NK-92 treated with Interleukin-12 subunit alpha and Interleukin-12 subunit beta, amount 100 ng/mL, for 24 hours (cell line): ENCODE measurements around the gene BCL2L1.

ENCODE experiments used
- DNase-seq: peaks from one replicate; lab custom pipeline; 2025; lab: John Stamatoyannopoulos, UW

Gene BCL2L1

DNA sequence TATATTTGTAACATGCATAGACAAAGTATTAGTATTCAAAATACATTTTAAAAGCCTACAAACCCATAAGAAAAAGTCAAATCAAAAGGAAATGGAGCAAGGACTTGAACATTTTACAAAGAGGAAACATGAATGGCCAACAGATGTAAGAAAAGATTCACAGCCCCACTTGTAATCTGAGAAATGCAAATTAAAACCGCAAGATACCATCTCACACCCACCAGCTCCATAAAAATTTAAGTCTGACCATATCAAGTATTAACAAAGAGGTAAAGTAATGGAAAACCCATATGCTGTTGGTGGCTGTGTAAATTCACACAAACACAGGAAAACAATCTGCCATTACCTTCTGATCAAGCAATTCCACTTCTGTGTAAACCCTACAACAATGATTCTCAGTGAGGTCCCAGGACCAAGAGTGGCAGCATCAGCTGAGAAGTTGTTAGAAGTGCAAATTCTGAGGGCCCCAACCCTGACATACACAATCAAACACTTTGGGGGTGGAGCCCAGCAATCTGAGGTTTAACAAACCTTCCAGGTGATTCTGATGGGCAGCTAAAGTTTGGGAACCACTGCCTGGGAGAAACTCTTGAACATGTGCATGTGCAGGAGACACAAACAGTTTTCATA is 30.9 kb downstream of the BCL2L1 start:
- no peak for DNase-seq

DNA sequence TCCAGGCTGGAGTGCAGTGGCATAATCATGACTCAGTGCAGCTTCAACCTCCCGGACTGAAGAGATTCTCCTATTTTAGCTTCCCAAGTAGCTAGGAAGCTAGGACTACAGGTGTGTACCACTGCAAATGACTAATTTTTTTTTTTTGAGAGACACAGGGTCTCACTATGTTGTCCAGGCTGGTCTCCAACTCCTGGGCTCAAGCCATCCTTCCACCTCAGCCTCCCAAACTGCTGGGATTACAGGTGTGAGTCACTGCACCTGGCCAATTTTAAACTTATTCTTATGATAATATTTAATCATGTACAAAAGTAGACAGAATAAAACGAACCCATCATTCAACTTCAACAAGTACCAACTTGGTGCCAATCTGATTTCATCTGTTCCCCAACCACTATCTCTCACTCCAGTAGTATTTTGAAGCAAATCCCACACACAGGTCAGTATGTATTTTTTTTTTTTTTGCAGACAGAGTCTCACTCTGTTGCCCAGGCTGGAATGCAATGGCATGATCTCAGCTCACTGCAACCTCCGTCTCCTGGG is 32.5 kb downstream of the BCL2L1 start:
- DNase-seq, result no peak

DNA sequence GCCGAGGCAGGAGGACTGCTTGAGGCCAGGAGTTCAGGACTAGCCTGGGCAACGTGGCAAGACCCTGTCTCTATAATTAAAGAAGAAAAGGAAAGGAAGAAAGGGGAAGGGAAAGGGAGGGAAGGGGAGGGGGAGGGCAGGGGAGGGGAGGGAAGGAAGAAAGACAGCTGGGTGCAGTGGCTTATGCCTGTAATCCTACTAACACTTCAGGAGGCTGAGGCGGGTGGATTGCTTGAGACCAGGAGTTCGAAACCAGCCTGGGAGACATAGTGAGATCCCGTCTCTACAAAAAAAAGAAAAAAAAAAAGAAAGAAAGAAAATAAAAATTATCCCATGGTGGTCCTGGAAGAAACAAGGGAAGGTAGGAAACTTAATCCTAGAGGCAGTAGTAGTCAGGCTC is 33.5 kb downstream of the BCL2L1 start:
- no peak for DNase-seq

DNA sequence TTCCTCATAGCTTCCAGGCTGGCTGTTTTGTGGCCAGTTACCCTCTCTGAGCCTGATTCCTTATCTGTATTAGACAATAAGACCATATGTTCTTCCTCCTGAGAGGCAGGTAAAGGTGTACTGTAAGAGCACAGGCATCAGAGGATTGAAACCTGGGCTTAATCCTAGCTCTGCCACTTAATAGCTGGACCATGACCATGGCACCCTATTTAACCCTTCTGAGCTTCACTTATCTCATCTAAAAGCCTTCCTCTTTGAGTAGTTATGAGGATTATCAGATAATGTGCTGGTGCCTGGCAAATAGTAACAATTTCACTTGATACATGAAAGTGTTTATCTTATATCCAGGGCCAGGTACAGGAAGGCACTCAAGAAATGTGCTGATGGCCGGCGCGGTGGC is 34.9 kb downstream of the BCL2L1 start:
- no peak for DNase-seq

DNA sequence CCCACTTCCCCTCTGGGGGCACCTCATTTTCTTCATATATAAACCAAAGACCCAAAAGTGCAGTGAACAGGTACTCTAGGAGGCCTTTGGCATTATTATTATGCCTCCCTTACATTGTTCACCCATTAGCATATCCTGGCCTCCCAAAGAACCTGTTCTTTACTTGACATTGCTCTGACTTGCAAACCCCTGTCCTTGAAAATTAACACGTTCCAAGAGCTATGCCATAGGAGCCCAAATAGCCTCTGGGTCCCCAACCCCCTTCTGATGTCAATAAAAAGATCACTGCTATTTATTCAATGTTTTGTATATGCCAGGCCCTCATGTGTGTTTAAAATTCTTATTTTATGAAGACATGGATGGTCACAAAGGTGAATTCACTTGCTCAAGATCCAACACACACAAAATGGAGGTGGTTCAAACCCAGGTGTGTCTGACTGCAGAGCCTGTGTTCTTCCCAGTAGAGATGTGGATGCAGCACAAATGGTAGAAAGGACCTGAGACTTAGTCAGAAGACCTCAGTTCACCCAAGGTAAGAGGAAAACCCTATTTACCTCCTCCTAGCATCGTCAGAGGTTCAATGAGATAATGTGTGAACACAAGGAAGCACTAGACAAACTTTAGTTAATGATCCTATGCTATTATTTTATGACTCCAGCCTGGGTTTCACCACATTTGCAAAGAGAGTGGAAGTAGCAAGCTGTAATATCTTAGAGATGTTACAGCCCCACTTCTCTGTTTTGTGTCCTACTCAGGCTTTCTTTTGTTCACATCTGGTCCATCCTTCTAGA is 36.6 kb downstream of the BCL2L1 start:
- no peak for DNase-seq

DNA sequence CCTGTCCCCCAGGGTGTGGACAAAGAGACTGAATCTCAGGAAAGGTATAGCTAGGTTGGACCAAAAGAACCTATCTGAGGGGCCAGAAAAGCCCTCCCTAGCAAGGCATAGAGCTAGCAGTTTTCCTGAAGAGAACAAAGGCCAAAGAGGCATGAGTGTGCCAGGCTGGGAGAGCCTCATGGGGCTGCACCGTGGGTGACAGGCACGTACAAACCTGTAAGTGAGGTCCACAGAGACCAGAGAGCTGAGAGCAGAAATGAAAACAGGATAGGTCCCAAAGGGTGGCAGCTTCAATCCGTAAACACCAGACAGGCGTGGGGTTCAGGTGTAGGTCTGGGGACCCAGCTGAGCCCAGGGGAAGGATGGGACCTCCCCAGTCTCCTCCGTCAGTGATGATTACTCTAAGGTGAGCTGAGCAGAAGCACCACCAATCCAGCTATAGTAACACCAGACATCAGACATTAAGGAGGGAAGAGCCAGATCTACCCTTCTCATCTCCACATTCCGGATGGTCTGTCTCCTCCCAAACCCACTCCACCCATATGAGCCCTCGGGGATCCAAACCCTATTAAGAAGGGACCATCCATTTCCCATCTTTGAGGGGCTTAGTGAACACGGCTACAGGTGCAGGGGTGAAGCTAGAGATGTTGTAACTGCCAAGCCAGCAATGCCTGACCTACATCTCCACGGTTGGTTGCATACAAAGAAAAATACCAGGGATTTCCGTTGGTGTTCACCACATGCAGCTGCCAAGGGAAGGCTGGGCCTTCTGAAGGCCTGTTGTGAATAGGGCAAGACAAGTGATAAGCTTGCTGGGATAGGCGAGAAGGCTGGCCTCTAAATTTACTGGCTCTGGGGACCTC is 38.3 kb downstream of the BCL2L1 start:
- DNase-seq, result no peak

DNA sequence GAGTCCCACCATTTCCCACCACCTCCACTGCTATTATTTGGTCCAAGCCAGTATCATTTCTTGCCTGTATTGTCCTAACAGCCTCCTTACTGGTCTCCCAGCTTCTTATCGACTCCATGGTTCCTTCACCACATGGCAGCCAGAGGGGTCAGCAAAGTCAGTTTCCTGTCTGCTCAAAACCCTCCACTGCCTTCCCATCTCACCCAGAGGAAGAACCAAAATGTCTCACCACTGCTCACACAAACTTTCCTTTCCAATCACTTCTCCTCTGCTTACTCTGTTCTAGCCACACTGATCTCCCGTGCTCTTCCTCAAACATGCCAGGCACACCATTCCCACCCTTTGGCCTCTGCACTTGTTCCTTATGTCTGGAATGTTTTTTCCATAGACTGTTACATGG is 39.7 kb downstream of the BCL2L1 start:
- DNase-seq, result no peak

DNA sequence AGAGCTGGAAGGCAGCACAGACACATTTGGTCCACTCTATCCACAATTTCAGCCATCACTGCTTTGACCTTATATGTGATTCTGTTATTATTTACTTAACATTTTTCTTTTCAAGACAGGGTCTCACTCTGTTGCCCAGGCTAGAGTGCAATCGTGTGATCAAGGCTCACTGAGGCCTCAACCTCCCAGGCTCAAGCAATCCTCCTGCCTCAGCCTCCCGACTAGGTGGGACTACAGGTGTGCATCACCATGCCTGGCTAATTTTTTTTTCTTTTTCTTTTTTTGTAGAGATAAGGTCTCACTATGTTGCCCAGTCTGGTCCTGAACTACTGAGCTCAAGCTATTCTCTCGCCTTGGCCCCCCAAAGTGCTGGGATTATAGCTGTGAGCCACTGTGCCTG is 40.3 kb downstream of the BCL2L1 start:
- no peak for DNase-seq

DNA sequence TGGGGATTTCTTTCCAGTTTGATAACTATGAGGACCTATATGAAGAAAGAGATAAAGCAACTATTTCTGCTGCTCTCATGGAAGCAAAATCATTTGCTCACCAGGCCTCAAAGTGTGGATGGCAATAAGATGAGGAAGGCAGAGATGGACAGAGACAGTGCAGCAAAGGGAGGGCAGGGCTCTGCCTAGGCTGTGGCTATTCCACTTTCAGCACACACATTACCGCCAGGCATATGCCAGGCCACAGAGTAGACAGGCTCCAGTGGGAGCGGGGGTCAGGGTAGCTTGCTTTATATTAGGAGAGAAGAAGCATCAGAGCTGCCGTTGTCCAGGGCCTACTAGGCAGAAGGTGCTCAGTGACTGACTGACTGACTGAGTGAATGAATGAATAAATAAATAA is 40.9 kb downstream of the BCL2L1 start:
- no peak for DNase-seq

DNA sequence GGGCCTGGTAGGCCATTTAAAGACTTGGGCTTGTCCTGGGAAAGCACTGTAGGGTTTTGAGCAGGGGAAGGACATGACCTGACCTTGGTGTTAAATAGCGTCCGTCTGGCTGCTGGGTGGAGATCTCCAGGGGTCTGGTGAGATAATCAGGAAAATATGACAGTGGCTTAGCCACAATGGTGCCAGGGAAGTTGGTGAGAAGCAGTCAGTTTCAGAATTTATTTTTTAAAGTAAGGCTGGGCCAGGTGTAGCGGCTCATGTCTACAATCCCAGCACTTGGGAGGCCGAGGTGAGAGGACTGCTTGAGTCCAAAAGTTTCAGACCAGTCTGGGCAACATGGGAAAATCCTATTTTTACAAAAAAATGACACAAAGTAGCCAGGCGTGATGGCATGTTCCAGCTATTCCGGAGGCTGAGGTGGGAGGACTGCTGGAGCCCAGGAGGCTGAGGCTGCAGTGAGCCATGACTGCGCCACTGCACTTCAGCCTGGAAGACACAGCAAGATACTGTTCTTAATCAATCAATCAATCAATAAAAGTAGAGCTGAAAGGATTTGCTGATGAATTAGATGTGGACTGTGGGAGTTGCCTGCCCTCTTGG is 41.4 kb downstream of the BCL2L1 start:
- no peak for DNase-seq

DNA sequence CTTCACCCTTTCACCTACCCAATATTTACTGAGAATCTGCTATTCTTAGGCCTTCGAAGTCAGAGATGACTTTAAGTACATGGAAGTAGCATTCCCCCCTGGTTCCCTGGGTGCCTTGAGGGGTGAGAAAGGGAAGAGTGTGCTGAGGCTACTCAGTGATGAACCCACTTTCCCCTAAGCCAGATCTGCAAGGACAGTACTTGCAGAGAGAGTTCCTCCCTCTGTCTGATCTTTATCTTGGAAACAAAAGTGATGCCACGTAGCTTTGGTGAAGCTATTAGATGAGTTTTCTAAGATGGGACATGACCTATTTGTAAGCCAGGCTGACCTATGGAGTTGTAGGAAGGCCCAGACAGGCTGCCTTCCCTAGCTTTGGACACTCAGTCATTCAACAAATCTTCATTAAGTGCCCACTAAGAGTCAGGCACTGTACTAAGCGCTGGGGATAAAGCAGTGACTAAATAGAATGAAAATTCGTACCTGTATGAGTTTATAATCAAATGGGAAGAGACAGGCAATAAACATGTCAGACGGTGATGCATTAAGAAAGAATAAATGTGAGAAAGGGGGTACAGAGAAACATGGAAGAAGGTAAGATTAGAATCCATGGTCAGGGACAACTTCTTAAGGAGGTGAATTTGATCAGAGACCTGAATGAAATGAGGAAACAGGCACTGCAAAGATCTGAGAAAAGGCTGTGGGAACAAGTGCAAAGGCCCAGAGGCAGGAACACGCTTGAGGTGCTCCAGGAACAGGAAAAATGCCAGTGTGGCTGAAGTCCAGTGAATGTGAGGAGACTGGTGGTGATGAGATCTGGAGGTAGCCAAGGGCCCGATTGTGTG is 42.2 kb downstream of the BCL2L1 start:
- DNase-seq, result no peak

DNA sequence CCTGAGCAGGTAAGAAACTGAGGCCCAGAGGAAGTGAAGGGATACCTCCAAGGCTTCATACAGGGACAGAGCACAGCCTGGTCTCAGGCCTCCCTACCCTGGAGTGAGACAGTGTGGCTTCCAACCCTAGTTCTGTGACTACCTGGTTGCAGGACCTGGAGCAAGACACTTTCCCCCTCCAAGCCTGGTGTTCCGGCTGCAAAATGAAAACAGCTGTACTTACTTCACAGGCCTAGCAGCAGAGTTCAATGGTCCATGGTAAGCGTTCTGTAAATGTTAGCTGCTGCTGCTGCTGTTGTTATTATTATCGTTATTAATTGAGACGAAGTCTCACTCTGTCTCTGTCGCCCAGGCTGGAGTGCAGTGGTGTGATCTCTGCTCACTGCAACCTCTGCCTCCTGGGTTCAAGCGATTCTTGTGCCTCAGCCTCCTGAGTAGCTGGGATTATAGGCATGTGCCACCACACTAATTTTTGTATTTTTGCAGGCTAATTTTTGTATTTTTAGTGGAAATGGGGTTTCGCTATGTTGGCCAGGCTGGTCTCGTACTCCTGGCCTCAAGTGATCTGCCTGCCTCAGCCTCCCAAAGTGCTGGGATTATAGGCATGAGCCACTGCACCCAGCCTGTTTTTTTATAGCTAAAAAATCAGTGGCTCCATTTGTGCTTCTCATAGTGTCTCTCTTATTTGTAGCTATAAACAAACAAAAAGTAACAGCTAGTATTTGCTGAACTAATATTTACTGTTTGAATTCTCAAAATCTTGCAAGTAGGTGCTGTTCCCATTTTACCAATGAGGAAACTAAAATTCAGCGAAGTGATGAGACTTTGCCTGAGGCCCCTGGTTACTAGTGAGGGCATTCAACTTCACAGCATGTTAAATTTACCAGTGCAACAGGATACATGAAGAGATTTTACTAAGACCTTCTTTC is 43.0 kb downstream of the BCL2L1 start:
- DNase-seq, result no peak

DNA sequence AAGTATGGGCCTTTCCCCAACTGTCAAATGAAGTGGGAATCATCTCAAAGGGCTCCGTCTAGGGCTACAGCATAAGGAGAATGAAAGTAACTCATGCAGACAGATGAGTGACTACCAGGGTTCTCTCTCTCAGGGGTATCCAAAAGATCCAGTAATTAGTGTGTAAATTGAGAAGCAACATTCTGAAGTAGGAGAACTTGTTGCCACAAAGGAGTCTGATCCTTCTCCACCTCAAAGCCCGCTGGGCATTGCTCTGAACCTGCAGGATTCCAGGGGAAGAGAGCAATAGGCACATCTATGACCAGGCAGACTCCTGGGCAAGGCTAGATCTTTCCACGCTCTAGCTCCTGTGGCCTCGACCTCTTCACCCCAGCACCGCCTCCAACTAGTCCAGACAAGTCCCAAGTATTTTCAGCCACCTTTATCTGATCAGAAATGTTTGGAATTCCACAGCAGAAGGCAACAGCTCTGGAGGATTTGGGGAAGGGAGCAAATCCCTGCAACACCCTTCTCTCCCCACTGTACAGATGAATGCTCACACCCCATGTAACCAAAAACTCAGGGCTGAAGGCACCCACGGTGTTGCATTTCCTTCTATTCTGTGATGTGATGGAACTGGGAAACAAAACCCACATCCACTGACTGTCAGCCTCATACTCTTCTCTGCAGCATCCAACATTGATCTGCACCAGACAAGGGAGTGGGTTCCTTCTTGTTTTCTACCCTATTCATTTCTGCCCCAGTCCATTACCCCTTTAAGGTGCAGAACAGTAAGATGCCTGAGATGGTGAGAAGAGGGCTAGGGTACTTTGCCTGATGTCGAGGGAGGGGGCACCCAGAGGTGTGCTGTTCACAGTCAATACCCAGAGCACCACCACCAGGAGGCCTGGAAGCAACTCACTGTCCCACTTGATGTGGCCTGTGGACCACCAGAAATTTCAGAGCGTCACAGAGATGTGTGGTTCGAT is 44.0 kb downstream of the BCL2L1 start:
- DNase-seq, result no peak

DNA sequence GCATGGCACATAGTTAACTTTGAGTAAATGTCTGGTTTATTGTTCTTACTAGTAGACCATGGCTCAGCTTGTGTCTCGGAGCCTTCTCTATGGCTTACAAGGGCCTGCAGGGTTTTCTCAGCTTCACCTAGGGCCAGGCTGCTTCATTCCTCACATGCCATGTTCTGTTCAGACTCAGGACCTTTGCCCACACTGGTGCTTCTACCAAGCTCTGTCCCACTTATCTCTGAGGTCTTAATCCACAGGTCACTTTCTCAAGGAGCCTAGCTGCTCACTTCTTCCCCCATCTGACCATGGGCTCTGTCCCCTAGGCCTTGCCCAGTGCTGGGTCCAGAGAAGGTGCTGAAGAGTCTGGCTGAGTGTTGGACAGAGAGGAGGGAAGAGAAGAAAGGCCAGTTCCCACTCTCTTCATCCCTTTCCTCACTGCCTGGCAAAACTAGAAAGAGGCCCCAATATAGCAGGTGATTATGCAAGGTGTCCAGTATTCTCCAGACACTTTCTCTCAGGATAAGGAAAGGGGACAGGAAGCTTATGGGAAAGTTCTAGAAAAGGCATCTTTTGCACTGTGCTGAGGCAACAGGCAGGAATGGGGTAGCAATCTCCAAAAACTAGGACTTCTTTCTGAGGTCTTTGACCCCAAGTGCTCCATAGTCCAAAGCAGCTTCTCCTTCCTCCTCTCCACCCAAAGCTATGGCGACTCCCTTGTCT is 45.0 kb downstream of the BCL2L1 start:
- DNase-seq, result no peak

DNA sequence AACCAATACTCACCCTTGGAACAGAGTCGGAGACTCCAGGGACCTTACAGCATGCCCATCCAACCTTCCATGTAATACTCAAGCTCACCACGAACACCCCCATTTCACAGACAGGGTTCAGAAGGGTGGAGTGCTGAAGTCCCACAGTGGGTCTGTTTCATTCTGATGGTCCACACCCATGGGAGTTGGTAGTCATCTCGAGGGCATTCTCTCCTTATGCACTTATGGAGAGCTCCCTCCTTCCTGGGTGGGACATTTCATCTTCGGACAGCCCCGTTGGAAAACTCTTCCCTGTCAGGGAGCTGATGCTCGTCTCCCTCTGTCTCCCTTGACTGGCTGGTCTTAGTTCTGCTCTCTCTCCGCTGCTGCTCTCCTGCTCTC is 46.1 kb downstream of the BCL2L1 start:
- no peak for DNase-seq

DNA sequence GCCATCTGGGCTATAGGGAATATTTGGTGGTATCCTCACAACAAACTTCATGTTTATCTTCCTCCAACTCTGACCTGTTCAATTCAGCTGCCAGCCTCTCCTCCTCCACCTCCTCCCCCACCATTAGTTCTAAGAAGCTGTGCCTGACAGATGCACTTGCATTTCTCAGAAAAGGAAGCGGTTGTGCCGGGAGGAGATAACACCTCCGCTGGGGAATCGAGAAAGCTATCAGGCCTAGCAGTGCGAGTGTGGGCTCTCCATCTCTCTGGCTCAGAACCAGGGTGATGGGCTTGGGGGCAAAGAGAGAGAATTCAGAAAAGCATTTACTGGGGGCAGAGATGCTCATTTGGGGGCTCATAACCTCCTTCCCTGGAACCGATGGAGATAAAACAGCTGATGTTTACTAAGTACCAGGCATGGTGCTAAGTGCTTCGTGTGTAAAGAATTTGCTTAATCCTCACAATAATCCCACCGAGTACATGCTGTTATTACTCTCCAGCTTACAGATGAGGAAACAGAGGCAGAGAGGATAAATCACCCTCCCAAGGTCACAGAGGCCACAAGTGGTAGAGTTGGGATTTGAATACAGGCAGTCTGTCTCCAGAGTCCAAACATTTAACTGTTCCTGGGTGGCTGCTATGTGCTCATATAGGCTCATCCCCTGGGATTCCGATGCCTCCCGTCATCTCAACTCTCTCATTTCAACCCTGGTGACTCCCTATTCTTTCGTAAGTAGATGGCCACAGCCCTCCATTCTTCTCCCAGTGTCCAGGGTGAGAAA is 46.6 kb downstream of the BCL2L1 start:
- DNase-seq, result peak; percentile 63
